HTERT RPE-1 (cell line): ENCODE results near the gene ALPG.
"Not testable (repeated sequence)": the region's sequence is repeated elsewhere in the genome, so short reads cannot be mapped to it uniquely, and the experiment has no call there.

Experiments used
- in situ Hi-C: fragments of 300-500 bp; cut with MboI; formaldehyde crosslinking; loops from 4 replicates; pipeline ENCODE4 v1.14.3; 2020; ENCODE audit warnings: low sequenced_read_pairs

The ALPG gene

GRCh38 chr2:232376713-232377112 lies 29.9 kb upstream of the ALPG start:
- in situ Hi-C loops, result no loop called here

GRCh38 chr2:232377319-232377718 lies 29.3 kb upstream of the ALPG start:
- in situ Hi-C loops, result no loop called here

- in situ Hi-C loops, result no loop called here
These were observed 28.6 kb upstream of the ALPG start for GRCh38 chr2:232377841-232378734.

GRCh38 chr2:232378735-232379151 lies 27.9 kb upstream of the ALPG start, which contains the start of gene ALPP:
ALPP (plus strand) TSS chr2:232378751; CDS start chr2:232378803, 52 bp downstream.
- in situ Hi-C loops, result not testable (repeated sequence)

GRCh38 chr2:232379610-232380590 lies 26.7 kb upstream of the ALPG start:
- in situ Hi-C loops, result not testable (repeated sequence)

- in situ Hi-C loops, result not testable (repeated sequence)
These were observed 25.2 kb upstream of the ALPG start for GRCh38 chr2:232381204-232382031.

GRCh38 chr2:232382331-232383225 lies 24.1 kb upstream of the ALPG start:
- in situ Hi-C loops, result no loop called here

GRCh38 chr2:232384466-232384865 lies 22.2 kb upstream of the ALPG start:
- in situ Hi-C loops, result no loop called here

- in situ Hi-C loops, result not testable (repeated sequence)
These were observed 21.6 kb upstream of the ALPG start for GRCh38 chr2:232385058-232385457.

- in situ Hi-C loops, result no loop called here
These were observed 20.8 kb upstream of the ALPG start for GRCh38 chr2:232385660-232386489.

- in situ Hi-C loops, result no loop called here
These were observed 20.2 kb upstream of the ALPG start for GRCh38 chr2:232386490-232386739.

- in situ Hi-C loops, result no loop called here
These were observed 19.7 kb upstream of the ALPG start for GRCh38 chr2:232386740-232387450.

- in situ Hi-C loops, result no loop called here
These were observed 19.0 kb upstream of the ALPG start for GRCh38 chr2:232387451-232388171.

- in situ Hi-C loops, result no loop called here
These were observed 18.2 kb upstream of the ALPG start for GRCh38 chr2:232388324-232388891.

GRCh38 chr2:232389327-232389726 lies 17.3 kb upstream of the ALPG start:
- in situ Hi-C loops, result no loop called here

- in situ Hi-C loops, result no loop called here
These were observed 16.0 kb upstream of the ALPG start for GRCh38 chr2:232390661-232391060.

- in situ Hi-C loops, result no loop called here
These were observed 13.1 kb upstream of the ALPG start for GRCh38 chr2:232393556-232393955.
